GM18498 (cell line): Measurements from ENCODE around the gene RNPEPL1.

Experiments
- ATAC-seq: cut with Tn5 transposase; IDR thresholded peaks from one replicate; pipeline ENCODE4 v1.9.1; 2021; ENCODE audit warnings: mild to moderate bottlenecking, moderate library complexity; ENCODE audit not compliant: unreplicated experiment

RNPEPL1 gene

GRCh38 chr2:240576036-240576435, 7.8 kb downstream of the RNPEPL1 start:
- no peak for ATAC-seq

- no peak for ATAC-seq
These were observed 8.3 kb downstream of the RNPEPL1 start for GRCh38 chr2:240576436-240577205.

GRCh38 chr2:240577281-240578109, 9.2 kb downstream of the RNPEPL1 start:
- no peak for ATAC-seq

GRCh38 chr2:240578110-240578450, 9.8 kb downstream of the RNPEPL1 start:
- ATAC-seq: no peak

GRCh38 chr2:240578488-240578887, 10.2 kb downstream of the RNPEPL1 start:
- ATAC-seq: no peak

GRCh38 chr2:240579071-240579762, 10.9 kb downstream of the RNPEPL1 start:
- ATAC-seq: no peak

- ATAC-seq: no peak
These were observed 11.7 kb downstream of the RNPEPL1 start for GRCh38 chr2:240579771-240580614.

- ATAC-seq: no peak
These were observed 13.5 kb downstream of the RNPEPL1 start for GRCh38 chr2:240581811-240582210.

- no peak for ATAC-seq
These were observed 14.5 kb downstream of the RNPEPL1 start for GRCh38 chr2:240582781-240583180.

- ATAC-seq: no peak
These were observed 15.5 kb downstream of the RNPEPL1 start for GRCh38 chr2:240583774-240584173.

GRCh38 chr2:240584486-240585031, 16.3 kb downstream of the RNPEPL1 start:
- peak; percentile 60 for ATAC-seq

GRCh38 chr2:240585101-240585500, 16.8 kb downstream of the RNPEPL1 start:
- ATAC-seq: peak; percentile 16

GRCh38 chr2:240585681-240586197, 17.5 kb downstream of the RNPEPL1 start:
- ATAC-seq: no peak

GRCh38 chr2:240586198-240586918, 18.1 kb downstream of the RNPEPL1 start, which contains the start of gene CAPN10:
Gene CAPN10, plus strand, starts transcription at chr2:240586734. Its CDS starts 178 bp downstream, at chr2:240586912.
- ATAC-seq: peak; percentile 71

- peak; percentile 10 for ATAC-seq
These were observed 18.9 kb downstream of the RNPEPL1 start for GRCh38 chr2:240586919-240587800.

- no peak for ATAC-seq
These were observed 19.8 kb downstream of the RNPEPL1 start for GRCh38 chr2:240588006-240588655.

- ATAC-seq: no peak
These were observed 20.4 kb downstream of the RNPEPL1 start for GRCh38 chr2:240588669-240589068.

- ATAC-seq: no peak
These were observed 21.1 kb downstream of the RNPEPL1 start for GRCh38 chr2:240589375-240589774.
